GM12892 (cell line): ENCODE measurements around the gene NCOA1.

ENCODE experiments used
- DNase-seq: peaks from one replicate; pipeline ENCODE4 v3.0.0; 2011; ENCODE audit not compliant: insufficient read length
- FAIRE-seq: peaks from 2 replicates; lab custom pipeline; 2011; peaks lifted over from hg19 to GRCh38; lab: Jason Lieb, UNC
- POLR2A ChIP-seq: IDR thresholded peaks from 2 replicates; pipeline ENCODE4 v1.6.1; 2011; ENCODE audit warnings: low read depth, low read length, control low read depth
- POLR2AphosphoS5 ChIP-seq: IDR thresholded peaks from 2 replicates; pipeline ENCODE4 v1.6.1; 2011; ENCODE audit warnings: low read depth, low read length, control low read depth
- TAF1 ChIP-seq: IDR thresholded peaks from 2 replicates; pipeline ENCODE4 v1.6.1; 2011; ENCODE audit warnings: low read depth, mild to moderate bottlenecking, control low read depth, low read length, borderline replicate concordance

The NCOA1 gene

DNA sequence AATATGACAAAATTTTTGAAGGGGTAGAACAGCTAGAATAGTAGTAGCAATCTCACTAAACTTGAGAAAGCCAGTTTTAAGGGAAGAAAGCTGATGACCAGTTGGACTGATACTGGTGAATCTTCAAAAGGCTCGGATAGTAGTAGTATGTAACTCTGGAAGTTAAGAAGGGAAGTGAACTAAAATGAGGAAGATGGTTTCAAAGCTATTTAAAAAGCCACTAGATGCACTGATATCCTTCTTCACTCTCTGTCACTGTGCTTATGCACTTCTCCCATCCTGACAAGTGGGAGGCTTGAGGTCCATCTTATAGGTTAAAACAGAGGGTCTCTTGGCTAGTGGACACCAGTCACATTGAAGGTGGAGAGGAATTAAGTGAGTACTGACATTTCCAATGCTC is 141.1 kb downstream of the NCOA1 start:
- TF ChIP-seq POLR2AphosphoS5 (no peak), POLR2A (no peak), TAF1 (no peak)
- FAIRE-seq = no peak
- DNase-seq = no peak

DNA sequence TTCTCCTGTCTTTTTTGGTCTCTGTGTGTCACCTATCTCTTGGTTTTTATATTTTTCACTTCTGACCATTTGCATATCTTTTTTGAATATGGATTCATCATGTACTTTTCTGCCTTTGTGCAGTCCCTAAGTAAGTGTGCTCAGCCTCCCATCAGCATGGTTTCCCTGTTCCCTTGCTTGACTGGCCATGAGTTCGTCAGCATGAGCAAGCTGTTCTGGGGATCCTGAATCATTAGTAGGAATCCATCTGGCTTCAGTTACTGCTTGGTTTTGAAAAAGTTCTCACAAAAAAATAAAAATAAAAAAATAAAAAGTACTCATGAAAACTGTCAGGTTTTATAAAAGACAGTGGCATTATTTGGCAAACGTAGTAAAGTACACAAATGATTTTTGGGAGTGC is 144.1 kb downstream of the NCOA1 start:
- no peak for DNase-seq
- no peak for FAIRE-seq
- TF ChIP-seq POLR2A (no peak), TAF1 (no peak), POLR2AphosphoS5 (no peak)

DNA sequence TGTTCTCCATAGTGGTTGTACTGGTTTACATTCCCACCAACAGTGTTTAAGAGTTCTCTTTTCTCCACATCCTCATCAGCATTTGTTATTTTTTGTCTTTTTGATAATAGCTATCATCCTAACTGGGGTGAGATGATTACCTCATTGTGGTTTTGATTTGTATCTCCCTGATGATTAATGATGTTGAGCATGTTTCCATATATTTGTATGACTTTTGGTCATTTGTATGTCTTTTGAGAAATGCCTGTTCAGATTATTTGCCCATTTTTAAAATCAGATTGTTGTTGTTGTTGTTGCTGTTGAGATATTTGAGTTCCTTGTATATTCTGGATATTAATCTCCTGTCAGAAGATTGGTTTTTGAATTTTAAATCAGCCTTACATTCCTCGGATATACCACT is 147.5 kb downstream of the NCOA1 start:
- FAIRE-seq (peak; percentile 78), DNase-seq (no peak)

DNA sequence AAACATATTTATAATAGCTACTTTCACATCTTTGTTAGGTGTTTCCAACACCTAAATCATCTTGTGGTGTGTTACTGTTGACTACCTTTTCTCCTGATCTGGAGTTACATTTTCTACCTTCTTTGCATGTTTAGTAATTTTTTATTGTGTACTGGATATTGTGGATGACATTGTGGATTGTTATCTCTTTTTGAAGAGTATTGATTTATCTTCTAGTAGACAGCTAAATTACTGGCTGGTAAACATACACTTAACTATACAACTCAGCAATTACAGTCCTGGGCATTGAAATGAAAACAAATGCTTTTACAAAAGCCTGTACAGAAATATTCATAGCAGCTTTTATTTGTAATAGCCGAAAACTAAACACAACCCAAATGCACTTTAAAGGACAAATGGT is 151.3 kb downstream of the NCOA1 start:
- no peak for DNase-seq
- TF ChIP-seq TAF1 (no peak), POLR2A (no peak), POLR2AphosphoS5 (no peak)
- FAIRE-seq = no peak

More for the DNA sequence above, 147.5 kb downstream of the NCOA1 start:
- TF ChIP-seq TAF1 (no peak), POLR2A (no peak), POLR2AphosphoS5 (no peak)

DNA sequence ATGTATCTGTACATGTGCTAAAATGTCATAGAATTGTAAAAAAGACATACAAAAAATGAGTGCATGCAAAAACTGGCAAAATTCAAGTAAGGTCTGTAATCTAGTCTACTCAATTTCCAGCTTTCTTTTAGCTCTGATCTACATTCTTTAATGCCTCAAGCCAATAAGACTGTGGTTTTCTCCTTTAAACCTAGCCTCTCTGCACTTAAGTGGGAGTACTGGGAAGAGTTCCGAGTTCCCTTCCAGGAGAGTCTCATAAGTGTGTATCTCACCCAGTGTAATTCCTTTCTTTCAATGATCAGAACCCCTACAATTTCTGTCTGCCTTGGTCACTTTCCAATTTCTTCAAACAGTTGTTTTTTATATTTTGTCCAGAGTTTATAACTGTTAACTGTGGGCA is 152.0 kb downstream of the NCOA1 start:
- FAIRE-seq (no peak), DNase-seq (no peak)
- no peak for TF ChIP-seq TAF1
- no peak for TF ChIP-seq POLR2A
- no peak for TF ChIP-seq POLR2AphosphoS5

DNA sequence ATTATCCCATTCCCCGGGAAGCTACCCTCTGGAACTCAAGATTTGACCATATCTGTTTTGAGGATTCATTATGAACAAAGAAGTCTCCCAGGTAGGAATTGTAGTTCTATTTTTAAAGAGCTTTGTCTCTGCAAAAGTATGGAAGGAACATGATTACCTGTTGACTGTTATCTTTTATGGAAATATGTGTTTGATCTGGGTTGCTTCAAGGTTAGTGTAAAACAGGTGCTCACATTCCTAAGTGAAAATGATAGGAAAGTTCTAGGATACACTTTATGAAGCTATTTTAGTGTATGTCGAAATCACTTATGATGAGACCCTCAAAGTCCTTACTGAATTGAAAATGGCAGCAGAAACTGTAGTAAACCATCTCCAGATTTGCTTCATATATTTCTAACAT is 153.0 kb downstream of the NCOA1 start:
- DNase-seq = no peak
- FAIRE-seq = no peak
- TF ChIP-seq TAF1 (no peak), POLR2A (no peak), POLR2AphosphoS5 (no peak)

DNA sequence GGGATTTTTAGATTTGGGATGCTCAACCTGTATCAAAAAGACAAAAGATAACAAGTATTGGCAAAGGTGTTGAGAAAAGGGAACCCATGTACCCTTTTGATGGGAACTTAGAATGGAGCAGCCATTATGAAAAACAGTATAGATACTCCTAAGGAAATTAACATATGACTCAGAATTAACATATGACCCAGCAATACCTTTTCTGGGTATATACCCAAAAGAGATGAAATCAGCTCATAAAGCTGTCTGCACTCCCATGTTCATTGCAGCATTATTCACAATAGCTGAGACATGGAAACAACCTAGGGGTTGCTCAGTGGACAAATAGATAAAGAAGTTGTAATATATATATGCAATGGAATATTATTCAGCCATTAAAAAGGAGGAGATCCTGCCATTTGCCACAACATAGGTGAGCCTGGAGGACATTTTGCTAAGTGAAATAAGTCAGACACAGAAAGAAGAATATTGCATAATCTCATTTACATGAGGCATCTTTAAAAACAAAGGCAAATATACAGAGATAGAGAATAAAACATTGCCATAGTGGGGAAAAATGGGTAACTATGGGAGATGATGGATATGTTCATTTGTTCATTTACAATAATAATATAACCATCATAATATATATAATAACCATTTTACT is 160.1 kb downstream of the NCOA1 start:
- peak; percentile 36 for FAIRE-seq

DNA sequence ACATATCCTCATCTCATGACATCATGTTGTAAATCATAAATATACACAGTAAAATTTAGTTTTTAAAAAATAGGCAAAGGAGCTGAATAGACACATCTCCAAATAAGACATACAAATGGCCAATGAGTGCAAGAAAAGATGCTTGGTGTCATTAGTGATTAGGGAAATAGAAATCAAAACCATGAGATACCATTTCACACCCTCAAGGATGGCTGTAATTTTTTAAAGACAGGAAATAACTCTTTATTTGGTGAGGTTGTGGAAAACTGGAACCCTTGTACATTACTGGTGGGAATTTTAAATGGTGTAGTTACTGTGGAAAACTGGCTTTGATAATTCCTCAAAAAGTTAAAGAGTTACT is 160.6 kb downstream of the NCOA1 start:
- DNase-seq = no peak
- FAIRE-seq = peak; percentile 57
- no peak for TF ChIP-seq POLR2AphosphoS5
- TF ChIP-seq TAF1 = no peak
- no peak for TF ChIP-seq POLR2A

More for the DNA sequence above, 160.1 kb downstream of the NCOA1 start:
- no peak for DNase-seq
- no peak for TF ChIP-seq TAF1
- no peak for TF ChIP-seq POLR2A
- TF ChIP-seq POLR2AphosphoS5 = no peak

DNA sequence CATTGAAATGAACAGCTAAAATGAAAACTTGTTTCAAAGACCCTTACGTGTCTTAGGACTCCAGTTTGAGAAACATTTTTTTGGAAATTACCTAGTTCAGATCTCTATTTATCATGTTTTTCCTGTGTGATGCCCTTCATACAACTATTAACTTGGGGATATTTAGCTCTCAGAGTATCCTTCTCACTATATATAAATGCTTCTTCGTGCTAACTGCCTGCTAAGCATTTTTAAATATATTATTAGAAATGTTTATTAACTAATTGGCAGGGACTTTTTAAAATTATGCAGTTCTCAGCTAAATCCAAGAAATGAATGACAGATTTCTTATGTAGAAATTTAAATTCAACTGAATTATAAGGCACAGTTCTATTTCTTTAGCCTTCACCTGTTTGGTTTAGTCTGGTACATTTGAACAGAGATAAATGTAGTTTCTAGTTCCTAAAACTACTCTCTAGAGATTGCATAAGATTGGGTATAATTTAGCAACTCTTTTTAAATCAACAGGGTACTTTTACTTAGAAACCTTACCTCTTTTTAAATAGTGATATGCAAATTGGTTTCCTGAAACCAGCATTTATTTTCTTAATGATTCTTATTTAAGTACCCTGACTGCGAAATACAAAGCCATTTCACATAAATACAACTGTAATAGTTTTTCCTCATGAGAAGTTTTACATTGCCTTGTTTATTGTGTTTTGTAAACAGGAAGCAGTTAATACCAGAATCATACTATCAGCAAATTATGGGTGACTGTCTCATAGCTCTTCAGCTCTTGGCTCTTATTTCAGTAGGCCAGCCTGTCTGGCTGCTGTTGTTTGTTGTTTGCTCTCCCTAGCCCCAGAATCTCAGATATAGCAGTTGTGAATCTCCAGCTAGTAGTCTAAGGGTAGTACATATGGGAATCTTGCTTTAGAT is 161.5 kb downstream of the NCOA1 start:
- no peak for TF ChIP-seq POLR2AphosphoS5
- no peak for TF ChIP-seq TAF1
- no peak for TF ChIP-seq POLR2A
- DNase-seq = no peak
- peak; percentile 76 for FAIRE-seq

DNA sequence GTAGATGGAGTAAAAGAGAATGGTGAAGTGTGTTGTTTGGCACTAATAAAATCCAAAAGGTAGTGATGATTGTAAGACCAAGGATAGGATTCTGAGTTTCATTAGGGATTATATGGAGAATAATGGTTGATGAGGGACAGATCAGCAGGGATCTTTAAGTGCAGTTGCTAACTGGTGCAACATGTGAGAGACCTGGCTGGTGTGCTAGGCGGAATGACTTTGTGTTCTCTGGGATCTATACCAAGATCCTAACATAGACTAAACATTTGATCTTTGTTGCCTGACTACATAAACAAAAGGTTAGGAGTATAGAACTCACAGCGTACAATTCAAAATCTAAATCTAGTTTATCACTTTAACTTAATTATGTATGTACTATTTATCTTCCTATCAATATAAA is 166.8 kb downstream of the NCOA1 start:
- DNase-seq (no peak), FAIRE-seq (no peak)
- TF ChIP-seq POLR2A = no peak
- TF ChIP-seq POLR2AphosphoS5 = no peak
- TF ChIP-seq TAF1 = no peak

DNA sequence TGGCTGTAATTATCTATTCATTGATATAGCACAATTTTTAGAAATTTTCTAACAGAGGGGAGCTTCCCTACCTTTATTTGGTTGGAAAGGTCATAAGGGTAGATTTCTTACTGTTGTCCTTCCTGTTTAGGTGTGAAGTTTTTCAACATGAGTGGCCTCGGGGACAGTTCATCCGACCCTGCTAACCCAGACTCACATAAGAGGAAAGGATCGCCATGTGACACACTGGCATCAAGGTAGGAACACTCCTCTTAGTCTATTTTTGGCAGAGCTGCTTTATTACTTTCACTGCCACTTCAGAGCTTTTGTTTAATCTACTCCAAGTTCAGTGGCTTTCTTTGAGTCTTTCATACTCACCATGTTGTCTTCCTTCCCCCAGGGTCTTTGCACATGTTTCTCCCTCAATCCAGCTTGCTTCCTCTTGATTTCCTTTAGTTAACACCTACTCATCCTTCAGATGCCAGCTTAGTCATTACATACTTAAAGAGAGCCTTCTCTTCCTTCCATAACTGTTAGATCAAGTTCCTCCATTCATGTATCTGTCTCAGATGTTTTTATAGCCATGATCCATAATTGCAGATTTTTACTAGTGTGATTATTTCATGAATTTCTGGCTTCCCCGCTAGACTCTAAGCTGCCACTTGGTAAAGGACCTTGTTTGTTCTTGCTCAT is 167.6 kb downstream of the NCOA1 start:
- DNase-seq (no peak), FAIRE-seq (peak; percentile 53)

More for the DNA sequence above, 167.6 kb downstream of the NCOA1 start:
- TF ChIP-seq POLR2A (no peak), POLR2AphosphoS5 (no peak), TAF1 (no peak)
